Stimulated activated CD4-positive, alpha-beta T cell treated with anti-CD3 and anti-CD28 coated beads, Interleukin-15, amount 100 ng/mL, for 1 hour (primary cell): ENCODE results near the gene HSD17B3.
"Not testable (repeated sequence)": the region's sequence is repeated elsewhere in the genome, so short reads cannot be mapped to it uniquely, and the experiment has no call there.

Experiments used
- DNase-seq, 2 donors: peaks; one replicate each; pipeline ENCODE4 v3.0.0-alpha.2; 2020; ENCODE audit warnings: low read depth in 1 of 2, low spot score in 1 of 2

Gene HSD17B3

GRCh38 chr9:96236854-96237550 is 65.0 kb downstream of the HSD17B3 start:
- DNase-seq = no peak

- not testable (repeated sequence) for DNase-seq
These were observed 65.6 kb downstream of the HSD17B3 start for GRCh38 chr9:96236337-96236736.

GRCh38 chr9:96232539-96233241 is 69.3 kb downstream of the HSD17B3 start:
- no peak for DNase-seq

GRCh38 chr9:96232164-96232538 is 69.8 kb downstream of the HSD17B3 start:
- DNase-seq = no peak

GRCh38 chr9:96230002-96230401 is 72.0 kb downstream of the HSD17B3 start:
- DNase-seq = no peak

- DNase-seq = no peak
These were observed 79.8 kb downstream of the HSD17B3 start for GRCh38 chr9:96222132-96222531.

GRCh38 chr9:96219900-96220257 is 82.1 kb downstream of the HSD17B3 start:
- DNase-seq = no peak

GRCh38 chr9:96219026-96219899 is 82.7 kb downstream of the HSD17B3 start:
- DNase-seq = peak in 1 of 2 donors; percentile 37

- peak; percentile 42 to 71 for DNase-seq
These were observed 84.0 kb downstream of the HSD17B3 start for GRCh38 chr9:96217754-96218693.

- DNase-seq = no peak
These were observed 84.7 kb downstream of the HSD17B3 start for GRCh38 chr9:96217294-96217707.

- no peak for DNase-seq
These were observed 85.4 kb downstream of the HSD17B3 start for GRCh38 chr9:96216583-96216982.

GRCh38 chr9:96215841-96216240 is 86.1 kb downstream of the HSD17B3 start:
- DNase-seq = no peak

- DNase-seq = no peak
These were observed 87.3 kb downstream of the HSD17B3 start for GRCh38 chr9:96214635-96215034.

- no peak for DNase-seq
These were observed 92.3 kb downstream of the HSD17B3 start for GRCh38 chr9:96209407-96210271.

- DNase-seq = no peak
These were observed 95.7 kb downstream of the HSD17B3 start for GRCh38 chr9:96206156-96206751.

GRCh38 chr9:96204853-96205252 is 97.1 kb downstream of the HSD17B3 start:
- DNase-seq = no peak

GRCh38 chr9:96203867-96204501 is 98.0 kb downstream of the HSD17B3 start:
- no peak for DNase-seq

- DNase-seq = no peak
These were observed 98.8 kb downstream of the HSD17B3 start for GRCh38 chr9:96202971-96203780.
